ENCODE measurements around the gene ITPR1. TPM values are rescaled to one million over a fixed set of nuclear protein-coding genes. Genes with fewer than 3 reads are reported as not detected.

The ITPR1 gene
- total RNA-seq, 2 donors from 2014 or later: 5.9 TPM

DNA sequence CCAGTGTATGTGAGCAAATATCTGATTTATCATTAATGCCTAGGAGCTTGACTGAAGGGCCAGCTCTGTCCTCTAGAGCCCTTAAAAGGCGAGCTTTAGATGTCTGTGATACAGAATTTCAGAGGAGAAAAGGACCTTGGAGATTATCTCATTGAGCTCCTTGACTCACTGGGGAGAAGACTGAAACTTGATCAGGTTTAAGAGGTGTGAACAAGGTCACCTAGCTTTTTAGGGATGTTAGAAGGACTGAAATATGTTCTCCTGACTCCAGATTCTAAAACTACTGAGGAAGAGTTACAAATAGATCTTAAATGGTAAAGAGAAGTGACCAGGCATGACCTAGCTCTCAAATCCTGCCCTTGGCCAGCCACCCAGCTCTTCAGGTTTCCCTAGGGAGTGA lies 292.4 kb downstream of the ITPR1 start:
- no peaks in the 10 kb centered on the region for H3K36me3 ChIP-seq (ENCODE audit: control insufficient read depth, insufficient read depth, low read length)
- no peaks in the 10 kb centered on the region for H3K4me1 ChIP-seq (ENCODE audit: control insufficient read depth, insufficient read depth, low read length)
- Mint-ChIP-seq H3K36me3 (ENCODE audit: low read depth) (no peaks in the 10 kb centered on the region), H3K27ac (no peak overlapping the region), H3K4me1 (no peaks in the 10 kb centered on the region), H3K27me3 (ENCODE audit: insufficient read depth) (peaks cover 7% of the 10 kb centered on the region), H3K9me3 (no peaks in the 10 kb centered on the region), H3K4me3 (no peak overlapping the region)
- WGBS, 2 experiments (ENCODE audit: insufficient coverage in 1 of 2, insufficient read length in 1 of 2): 88 to 89% methylated on average over 1 of the region's 1 CpG
- H3K9ac ChIP-seq (ENCODE audit: extremely low read depth, low read length, poor library complexity, severe bottlenecking): no peak overlapping the region
- H3K9me3 ChIP-seq (ENCODE audit: control insufficient read depth, low read length): no peaks in the 10 kb centered on the region
- TF ChIP-seq, protein P1, sequence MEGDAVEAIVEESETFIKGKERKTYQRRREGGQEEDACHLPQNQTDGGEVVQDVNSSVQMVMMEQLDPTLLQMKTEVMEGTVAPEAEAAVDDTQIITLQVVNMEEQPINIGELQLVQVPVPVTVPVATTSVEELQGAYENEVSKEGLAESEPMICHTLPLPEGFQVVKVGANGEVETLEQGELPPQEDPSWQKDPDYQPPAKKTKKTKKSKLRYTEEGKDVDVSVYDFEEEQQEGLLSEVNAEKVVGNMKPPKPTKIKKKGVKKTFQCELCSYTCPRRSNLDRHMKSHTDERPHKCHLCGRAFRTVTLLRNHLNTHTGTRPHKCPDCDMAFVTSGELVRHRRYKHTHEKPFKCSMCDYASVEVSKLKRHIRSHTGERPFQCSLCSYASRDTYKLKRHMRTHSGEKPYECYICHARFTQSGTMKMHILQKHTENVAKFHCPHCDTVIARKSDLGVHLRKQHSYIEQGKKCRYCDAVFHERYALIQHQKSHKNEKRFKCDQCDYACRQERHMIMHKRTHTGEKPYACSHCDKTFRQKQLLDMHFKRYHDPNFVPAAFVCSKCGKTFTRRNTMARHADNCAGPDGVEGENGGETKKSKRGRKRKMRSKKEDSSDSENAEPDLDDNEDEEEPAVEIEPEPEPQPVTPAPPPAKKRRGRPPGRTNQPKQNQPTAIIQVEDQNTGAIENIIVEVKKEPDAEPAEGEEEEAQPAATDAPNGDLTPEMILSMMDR (conservative IDR thresholded peaks at IDR 0.05): no peak
- DNase-seq: no peak
- H3K27me3 ChIP-seq (ENCODE audit: control insufficient read depth, insufficient read depth, low read length, poor library complexity, severe bottlenecking): no peaks in the 10 kb centered on the region
- no peak overlapping the region for H3K4me3 ChIP-seq (ENCODE audit: low read length)
- no peak overlapping the region for H3K27ac ChIP-seq (ENCODE audit: low read depth, low read length)

DNA sequence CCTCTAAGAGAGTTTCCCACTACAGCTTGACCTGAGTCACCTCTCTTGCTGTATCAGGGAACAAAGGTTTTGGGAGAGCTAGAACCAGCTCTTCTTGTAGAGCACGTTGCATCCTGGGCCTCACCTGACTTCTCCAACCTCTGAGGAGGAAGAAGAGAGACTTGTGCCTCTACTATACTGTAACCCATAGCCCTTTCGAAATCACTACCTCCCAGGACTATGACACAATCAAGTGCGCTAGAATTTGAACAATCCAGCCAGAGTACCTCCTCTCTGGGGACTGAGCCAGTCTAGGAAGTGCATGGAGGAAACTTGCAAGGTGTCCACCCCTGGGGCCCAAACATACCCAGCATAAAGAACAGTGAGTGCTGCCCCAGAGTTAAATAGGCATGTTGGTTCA lies 293.3 kb downstream of the ITPR1 start:
- no peaks in the 10 kb centered on the region for H3K4me1 ChIP-seq (ENCODE audit: control insufficient read depth, insufficient read depth, low read length)
- Mint-ChIP-seq H3K27me3 (ENCODE audit: insufficient read depth) (peaks cover 7% of the 10 kb centered on the region), H3K36me3 (ENCODE audit: low read depth) (peaks cover 5% of the 10 kb centered on the region), H3K9me3 (peaks cover 6% of the 10 kb centered on the region), H3K4me1 (no peaks in the 10 kb centered on the region), H3K4me3 (no peak overlapping the region), H3K27ac (no peak overlapping the region)
- H3K4me3 ChIP-seq (ENCODE audit: low read length): no peak overlapping the region
- TF ChIP-seq, protein P1 (conservative IDR thresholded peaks at IDR 0.05): no peak
- H3K9me3 ChIP-seq (ENCODE audit: control insufficient read depth, low read length): peaks cover 5% of the 10 kb centered on the region
- no peak overlapping the region for H3K27ac ChIP-seq (ENCODE audit: low read depth, low read length)
- H3K27me3 ChIP-seq (ENCODE audit: control insufficient read depth, insufficient read depth, low read length, poor library complexity, severe bottlenecking): no peaks in the 10 kb centered on the region
- no peak for DNase-seq
- H3K36me3 ChIP-seq (ENCODE audit: control insufficient read depth, insufficient read depth, low read length): no peaks in the 10 kb centered on the region
- WGBS, 2 experiments (ENCODE audit: insufficient coverage in 1 of 2, insufficient read length in 1 of 2): 80 to 95% methylated on average over 1 to 3 of the region's 3 CpGs
- no peak overlapping the region for H3K9ac ChIP-seq (ENCODE audit: extremely low read depth, low read length, poor library complexity, severe bottlenecking)

- no peaks in the 10 kb centered on the region for H3K36me3 ChIP-seq (ENCODE audit: control insufficient read depth, insufficient read depth, low read length)
- Mint-ChIP-seq H3K27me3 (ENCODE audit: insufficient read depth) (peaks cover 7% of the 10 kb centered on the region), H3K4me1 (no peaks in the 10 kb centered on the region), H3K9me3 (peaks cover 12% of the 10 kb centered on the region), H3K36me3 (ENCODE audit: low read depth) (peaks cover 5% of the 10 kb centered on the region), H3K27ac (no peak overlapping the region), H3K4me3 (no peak overlapping the region)
- no peak for DNase-seq
- TF ChIP-seq, protein P1 (conservative IDR thresholded peaks at IDR 0.05): no peak
- no peak overlapping the region for H3K9ac ChIP-seq (ENCODE audit: extremely low read depth, low read length, poor library complexity, severe bottlenecking)
- no peaks in the 10 kb centered on the region for H3K4me1 ChIP-seq (ENCODE audit: control insufficient read depth, insufficient read depth, low read length)
- peaks cover 11% of the 10 kb centered on the region for H3K9me3 ChIP-seq (ENCODE audit: control insufficient read depth, low read length)
- H3K4me3 ChIP-seq (ENCODE audit: low read length): no peak overlapping the region
- no peaks in the 10 kb centered on the region for H3K27me3 ChIP-seq (ENCODE audit: control insufficient read depth, insufficient read depth, low read length, poor library complexity, severe bottlenecking)
- WGBS, 2 experiments (ENCODE audit: insufficient coverage in 1 of 2, insufficient read length in 1 of 2): 94 to 97% methylated on average over 3 to 4 of the region's 4 CpGs
- no peak overlapping the region for H3K27ac ChIP-seq (ENCODE audit: low read depth, low read length)
These were observed 298.2 kb downstream of the ITPR1 start for GRCh38 chr3:4791358-4791757.
